Measurements from ENCODE around the gene SALL1.

- TF ChIP-seq ZNF639 (CRISPR knock-in tag; conservative IDR thresholded peaks at IDR 0.05) (no peak), ZNF740 (CRISPR knock-in tag; IDR thresholded peaks at IDR 0.05) (no peak), CTCF (CRISPR knock-in tag; IDR thresholded peaks at IDR 0.05) (no peak), BRCA1 (CRISPR knock-in tag; IDR thresholded peaks at IDR 0.05) (no peak), HNRNPL (IDR thresholded peaks at IDR 0.05; ENCODE audit: low read depth, low read length) (no peak), GMEB2 (CRISPR knock-in tag; IDR thresholded peaks at IDR 0.05; ENCODE audit: low read depth) (no peak), ATF5 (CRISPR knock-in tag; IDR thresholded peaks at IDR 0.05; ENCODE audit: low read depth) (no peak), FOXM1 (CRISPR knock-in tag; IDR thresholded peaks at IDR 0.05) (no peak), ZNF350 (CRISPR knock-in tag; IDR thresholded peaks at IDR 0.05; ENCODE audit: borderline replicate concordance, low read depth) (no peak), NR2C2 (CRISPR knock-in tag; IDR thresholded peaks at IDR 0.05; ENCODE audit: borderline replicate concordance) (no peak), SIN3A (IDR thresholded peaks at IDR 0.05; ENCODE audit: borderline replicate concordance, low read depth, low read length) (no peak), ZNF274 (CRISPR knock-in tag; IDR thresholded peaks at IDR 0.05) (no peak), EED (CRISPR knock-in tag; IDR thresholded peaks at IDR 0.05) (no peak)
These were observed 44.5 kb downstream of the SALL1 start for GRCh38 chr16:51106535-51106934.

Data from HepG2 (cell line).